Duodenal mucosa (tissue), 2 donors: ENCODE measurements around the gene ADAM10.

Source experiments
- H3K27ac ChIP-seq: one replicate; pipeline ENCODE4 v1.7.0; 2013; ENCODE audit warnings: low read depth, low read length
- H3K27me3 ChIP-seq, 2 donors: one replicate each; pipeline ENCODE4 v1.7.0; 2013; ENCODE audit warnings: low read length in 2 of 2, control low read depth in 1 of 2; ENCODE audit not compliant: insufficient read depth in 2 of 2, control insufficient read depth in 1 of 2
- H3K36me3 ChIP-seq, 2 donors: one replicate each; pipeline ENCODE4 v1.7.0; 2013; ENCODE audit warnings: low read length in 2 of 2, control low read depth in 1 of 2; ENCODE audit not compliant: insufficient read depth in 2 of 2, control insufficient read depth in 1 of 2
- H3K4me1 ChIP-seq, 2 donors: one replicate each; pipeline ENCODE4 v1.7.0; 2013; ENCODE audit warnings: low read length in 2 of 2, control low read depth in 1 of 2; ENCODE audit not compliant: insufficient read depth in 2 of 2, control insufficient read depth in 1 of 2
- H3K4me3 ChIP-seq, 2 donors: one replicate each; pipeline ENCODE4 v1.7.0; 2013; ENCODE audit warnings: low read length in 2 of 2, low read depth in 1 of 2
- H3K9ac ChIP-seq, 2 donors: one replicate each; pipeline ENCODE4 v1.7.0; 2013; ENCODE audit warnings: low read length in 2 of 2, low read depth in 1 of 2
- H3K9me3 ChIP-seq, 2 donors: one replicate each; pipeline ENCODE4 v1.7.0; 2013; ENCODE audit warnings: low read length in 2 of 2, control low read depth in 1 of 2; ENCODE audit not compliant: control insufficient read depth in 1 of 2

ADAM10 gene

GRCh38 chr15:58587486-58587885, 162.0 kb downstream of the ADAM10 start:
- H3K27ac ChIP-seq = no peak overlapping the region
- no peak overlapping the region for H3K4me3 ChIP-seq
- peaks cover 0 to 3% of the 10 kb centered on the region in 2 donors for H3K4me1 ChIP-seq
- no peak overlapping the region for H3K9ac ChIP-seq
- no peaks in the 10 kb centered on the region for H3K27me3 ChIP-seq
- no peaks in the 10 kb centered on the region for H3K36me3 ChIP-seq
- H3K9me3 ChIP-seq = no peaks in the 10 kb centered on the region

- no peak overlapping the region for H3K27ac ChIP-seq
- no peak overlapping the region for H3K4me3 ChIP-seq
- H3K9me3 ChIP-seq = no peaks in the 10 kb centered on the region
- H3K27me3 ChIP-seq = no peaks in the 10 kb centered on the region
- H3K9ac ChIP-seq = no peak overlapping the region
- peaks cover 3 to 7% of the 10 kb centered on the region in 2 donors for H3K4me1 ChIP-seq
- no peaks in the 10 kb centered on the region for H3K36me3 ChIP-seq
Observed at GRCh38 chr15:58585693-58586443, 163.6 kb downstream of the ADAM10 start.

GRCh38 chr15:58584789-58585461, 164.6 kb downstream of the ADAM10 start:
- Histone ChIP-seq H3K36me3 (no peaks in the 10 kb centered on the region), H3K9me3 (no peaks in the 10 kb centered on the region), H3K4me1 (peaks cover 0 to 7% of the 10 kb centered on the region in 2 donors), H3K4me3 (no peak overlapping the region), H3K27ac (no peak overlapping the region), H3K27me3 (no peaks in the 10 kb centered on the region), H3K9ac (no peak overlapping the region)

- Histone ChIP-seq H3K27ac (no peak overlapping the region), H3K4me1 (peaks cover 0 to 7% of the 10 kb centered on the region in 2 donors), H3K4me3 (no peak overlapping the region), H3K36me3 (no peaks in the 10 kb centered on the region), H3K27me3 (no peaks in the 10 kb centered on the region), H3K9me3 (no peaks in the 10 kb centered on the region), H3K9ac (no peak overlapping the region)
Observed at GRCh38 chr15:58583171-58583908, 166.2 kb downstream of the ADAM10 start.

GRCh38 chr15:58582160-58582559, 167.3 kb downstream of the ADAM10 start:
- no peaks in the 10 kb centered on the region for H3K36me3 ChIP-seq

GRCh38 chr15:58576657-58577056, 172.8 kb downstream of the ADAM10 start:
- no peaks in the 10 kb centered on the region for H3K36me3 ChIP-seq
- no peak overlapping the region for H3K9ac ChIP-seq
- no peaks in the 10 kb centered on the region for H3K27me3 ChIP-seq
- H3K4me3 ChIP-seq = no peak overlapping the region
- no peak overlapping the region for H3K27ac ChIP-seq
- H3K4me1 ChIP-seq = peaks cover 12 to 17% of the 10 kb centered on the region in 2 donors
- no peaks in the 10 kb centered on the region for H3K9me3 ChIP-seq

More at GRCh38 chr15:58582160-58582559, 167.3 kb downstream of the ADAM10 start:
- Histone ChIP-seq H3K27ac (no peak overlapping the region), H3K9ac (no peak overlapping the region), H3K4me3 (no peak overlapping the region), H3K9me3 (no peaks in the 10 kb centered on the region), H3K4me1 (peaks cover 0 to 7% of the 10 kb centered on the region in 2 donors), H3K27me3 (no peaks in the 10 kb centered on the region)

GRCh38 chr15:58575045-58575786, 174.3 kb downstream of the ADAM10 start:
- H3K36me3 ChIP-seq = no peaks in the 10 kb centered on the region
- H3K4me3 ChIP-seq = no peak overlapping the region
- no peaks in the 10 kb centered on the region for H3K9me3 ChIP-seq
- no peak overlapping the region for H3K27ac ChIP-seq
- H3K4me1 ChIP-seq = peaks cover 12 to 17% of the 10 kb centered on the region in 2 donors
- H3K27me3 ChIP-seq = no peaks in the 10 kb centered on the region
- H3K9ac ChIP-seq = no peak overlapping the region

- Histone ChIP-seq H3K27me3 (no peaks in the 10 kb centered on the region), H3K36me3 (no peaks in the 10 kb centered on the region), H3K9ac (no peak overlapping the region), H3K4me1 (peaks cover 12 to 17% of the 10 kb centered on the region in 2 donors), H3K27ac (no peak overlapping the region), H3K4me3 (no peak overlapping the region), H3K9me3 (no peaks in the 10 kb centered on the region)
Observed at GRCh38 chr15:58574631-58575030, 174.9 kb downstream of the ADAM10 start.

GRCh38 chr15:58573270-58573669, 176.2 kb downstream of the ADAM10 start:
- Histone ChIP-seq H3K4me1 (peaks cover 12 to 19% of the 10 kb centered on the region in 2 donors), H3K4me3 (no peak overlapping the region), H3K9ac (no peak overlapping the region), H3K27ac (no peak overlapping the region), H3K9me3 (no peaks in the 10 kb centered on the region), H3K36me3 (no peaks in the 10 kb centered on the region), H3K27me3 (no peaks in the 10 kb centered on the region)
